ENCODE results near the gene TOMM70.

TOMM70 gene

GRCh38 chr3:100411091-100411982 is 10.4 kb upstream of the TOMM70 start:
- no peak for DNase-seq

DNA sequence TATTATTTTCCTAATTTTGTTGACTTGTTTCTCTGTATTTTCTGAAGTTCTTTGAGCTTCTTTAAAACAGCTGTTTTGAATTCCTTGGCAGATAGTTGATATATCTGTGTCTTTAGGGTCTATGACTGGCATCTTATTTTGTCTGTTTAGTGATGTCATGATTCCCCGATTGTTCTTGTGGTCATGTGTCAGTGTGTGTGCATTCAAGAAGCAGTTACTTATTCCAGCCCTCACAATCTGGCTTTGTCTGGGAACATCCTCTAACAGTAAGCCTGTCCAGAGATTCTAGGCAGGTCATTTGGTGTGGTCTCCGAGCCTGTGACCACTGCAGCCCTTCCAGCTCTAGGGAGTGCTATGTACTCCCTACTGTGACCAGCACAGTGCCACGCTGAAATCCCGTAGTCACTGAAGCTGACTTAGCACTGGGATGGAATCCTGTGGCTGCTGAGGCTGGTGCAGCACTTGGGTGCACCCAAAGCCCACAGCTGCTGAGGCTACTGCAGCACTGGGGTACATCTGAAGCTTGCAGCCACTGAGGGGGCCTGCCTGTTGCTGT is 7.2 kb upstream of the TOMM70 start:
- no peak for DNase-seq

DNA sequence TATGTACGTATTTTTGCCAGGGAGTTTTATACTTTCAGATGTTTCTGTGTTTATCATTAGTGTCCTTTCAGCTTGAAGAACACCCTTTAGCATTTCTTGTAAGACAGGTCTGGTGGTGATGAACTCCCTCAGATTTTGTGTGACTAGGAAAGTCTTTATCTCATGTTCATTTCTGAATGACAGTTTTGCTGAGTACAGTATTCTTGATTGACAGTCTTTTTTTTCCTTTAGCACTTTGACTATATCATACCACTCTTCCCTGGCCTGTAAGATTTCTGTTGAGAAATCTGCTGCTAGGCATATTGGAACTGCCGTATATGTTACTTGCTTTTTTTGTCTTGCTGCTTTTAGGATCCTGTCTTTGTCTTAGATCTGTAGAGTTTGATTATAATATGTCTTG is 6.3 kb upstream of the TOMM70 start:
- no peak for DNase-seq

DNA sequence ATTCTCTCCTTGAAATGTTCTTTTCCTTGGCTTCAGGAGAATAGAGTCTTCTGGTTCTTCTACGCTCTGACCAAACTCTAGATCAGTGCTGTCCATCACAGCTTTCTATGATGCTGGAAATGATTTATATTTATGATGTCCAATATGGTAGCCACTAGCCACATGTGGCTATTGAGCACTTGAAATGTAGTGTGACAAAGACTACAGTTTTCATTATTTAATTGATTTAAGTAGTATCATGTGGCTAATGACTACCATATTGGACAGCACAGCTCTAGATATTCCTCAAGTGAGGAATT is 3.3 kb upstream of the TOMM70 start:
- DNase-seq, result no peak

DNA sequence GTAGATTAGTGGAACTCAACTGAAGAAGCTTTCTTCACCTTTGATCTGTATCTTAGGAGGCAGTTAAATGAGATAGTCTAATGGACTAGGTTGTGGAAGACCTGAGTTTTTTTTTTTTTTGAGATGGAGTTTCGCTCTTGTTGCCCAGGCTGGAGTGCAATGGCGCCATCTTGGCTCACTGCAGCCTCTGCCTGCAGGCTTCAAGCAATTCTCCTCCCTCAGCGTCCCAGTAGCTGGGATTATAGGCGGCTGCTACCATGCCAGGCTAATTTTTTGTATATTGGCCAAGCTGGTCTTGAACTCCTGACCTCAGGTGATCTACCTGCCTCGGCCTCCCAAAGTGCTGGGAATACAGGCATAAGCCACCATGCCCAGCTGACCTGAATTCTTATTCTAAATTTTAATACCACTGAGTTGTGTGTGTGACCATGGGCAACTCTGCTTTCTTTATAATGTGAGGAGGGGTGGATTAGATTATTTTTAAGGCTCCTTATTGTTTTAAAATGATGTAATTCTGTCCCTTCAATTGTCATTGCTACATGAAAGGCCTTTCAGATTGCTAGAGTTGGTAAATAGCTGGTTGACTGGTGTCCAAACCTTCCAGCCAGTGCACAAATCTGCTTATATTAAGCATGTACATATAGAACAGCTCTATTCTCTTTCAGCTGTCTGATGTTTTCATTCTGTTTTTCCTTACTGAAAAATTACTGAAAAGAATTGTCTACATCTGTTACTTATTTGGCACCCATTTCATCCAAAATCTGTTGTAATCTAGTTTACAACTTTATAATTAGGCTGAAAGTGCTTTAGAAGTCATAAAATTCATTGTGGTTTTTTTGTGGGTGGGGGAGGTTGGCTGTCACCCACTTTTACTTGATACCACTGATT is 2.7 kb upstream of the TOMM70 start:
- DNase-seq, result no peak

DNA sequence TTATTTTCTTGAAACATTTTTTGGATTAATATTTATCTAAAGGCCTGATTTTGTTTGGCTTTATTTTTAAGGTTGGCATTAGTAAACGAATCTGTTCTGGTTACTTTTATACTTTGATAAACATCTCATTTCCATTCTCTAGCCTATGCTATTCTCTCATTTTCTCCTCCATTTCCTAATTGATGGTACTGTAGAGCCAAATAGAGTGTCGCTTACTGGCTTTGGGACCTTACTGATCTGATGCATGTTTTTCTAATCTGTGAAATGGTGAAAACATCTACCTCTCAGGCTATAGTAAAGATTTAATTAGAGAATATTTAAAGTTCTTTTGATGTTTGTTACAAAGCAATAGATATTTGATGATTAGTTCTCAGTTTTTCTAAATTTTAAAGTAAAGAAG is 2.0 kb upstream of the TOMM70 start:
- no peak for DNase-seq

DNA sequence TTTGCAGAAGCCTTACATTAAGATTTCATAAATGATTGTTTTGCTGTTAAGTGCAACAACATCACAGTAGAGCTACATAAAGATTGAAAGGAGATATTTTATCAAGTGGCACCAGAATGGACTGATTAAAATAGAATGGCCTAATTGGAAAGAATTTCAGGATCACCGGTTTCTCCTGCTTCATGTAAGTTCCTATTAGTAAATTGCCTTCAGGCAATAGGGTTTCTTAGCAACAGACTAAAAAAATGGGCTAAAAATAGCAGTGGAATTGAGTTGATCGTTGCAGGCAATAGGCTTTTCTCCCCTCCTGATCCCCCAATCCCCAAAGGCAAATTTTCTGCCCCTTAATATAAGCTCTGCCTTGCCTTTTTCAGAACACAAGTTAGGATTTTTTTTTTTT is 1.4 kb upstream of the TOMM70 start:
- no peak for DNase-seq

GRCh38 chr3:100401674-100402041 is 769 bp upstream of the TOMM70 start:
- DNase-seq, result no peak

- DNase-seq, result no peak
Observed at GRCh38 chr3:100400419-100400779, 490 bp downstream of the TOMM70 start.

GRCh38 chr3:100399341-100400071 is 1.4 kb downstream of the TOMM70 start:
- no peak for DNase-seq

- DNase-seq, result no peak
Observed at GRCh38 chr3:100396967-100397366, 3.9 kb downstream of the TOMM70 start.

GRCh38 chr3:100395679-100396431 is 5.0 kb downstream of the TOMM70 start:
- no peak for DNase-seq

- DNase-seq, result no peak
Observed at GRCh38 chr3:100389025-100389424, 11.9 kb downstream of the TOMM70 start.

DNA sequence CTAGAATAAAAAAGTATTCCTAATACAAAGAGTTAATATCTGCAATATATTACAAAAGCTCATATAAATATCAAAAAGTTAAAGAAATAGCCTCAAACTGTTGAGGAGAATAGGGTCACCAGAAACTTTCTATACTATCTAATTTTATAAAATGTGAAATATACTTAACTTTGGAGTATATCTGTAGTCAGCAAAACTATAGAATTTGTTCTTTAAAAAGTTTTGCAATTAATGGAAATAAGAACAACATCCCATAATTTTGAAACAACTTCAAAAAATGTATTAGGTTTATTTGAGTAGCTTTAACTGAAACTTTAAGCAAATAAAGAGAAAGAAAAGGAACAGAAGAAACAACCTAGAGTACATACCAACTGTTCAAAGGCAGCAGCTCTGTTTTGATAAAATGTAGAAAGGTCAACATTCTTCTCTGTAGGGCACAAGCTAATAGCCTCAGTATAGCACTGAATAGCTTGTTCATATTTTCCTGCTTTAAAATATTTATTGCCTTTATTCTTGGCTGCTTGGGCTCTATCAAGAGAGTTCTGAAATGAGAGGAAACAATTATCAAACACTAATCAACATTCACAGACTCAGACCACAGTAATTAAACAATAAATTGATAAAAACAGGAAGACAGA is 14.3 kb downstream of the TOMM70 start:
- no peak for DNase-seq

GRCh38 chr3:100384733-100385525 is 16.0 kb downstream of the TOMM70 start:
- DNase-seq, result no peak

DNA sequence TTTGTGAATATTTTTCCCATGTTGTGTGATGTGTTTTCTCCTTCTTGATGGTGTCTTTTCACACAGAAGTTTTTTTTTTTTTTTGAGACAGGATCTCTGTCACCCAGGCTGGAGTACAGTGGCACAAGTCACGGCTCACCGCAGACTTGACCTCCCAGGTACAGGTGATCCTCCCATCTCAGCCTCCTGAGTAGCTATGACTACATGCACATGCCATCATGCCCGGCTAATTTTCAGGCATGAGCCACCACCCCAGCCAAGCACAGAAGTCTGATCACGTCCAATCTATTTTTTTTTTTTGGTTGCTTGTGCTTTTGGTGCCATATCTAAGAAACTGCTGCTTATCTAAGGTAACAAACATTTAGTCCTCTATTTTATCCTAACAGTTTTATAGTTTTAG is 24.6 kb downstream of the TOMM70 start:
- DNase-seq, result no peak

GRCh38 chr3:100374521-100374920 is 26.4 kb downstream of the TOMM70 start:
- no peak for DNase-seq

- DNase-seq, result no peak
Observed at GRCh38 chr3:100370756-100371155, 30.1 kb downstream of the TOMM70 start.

DNA sequence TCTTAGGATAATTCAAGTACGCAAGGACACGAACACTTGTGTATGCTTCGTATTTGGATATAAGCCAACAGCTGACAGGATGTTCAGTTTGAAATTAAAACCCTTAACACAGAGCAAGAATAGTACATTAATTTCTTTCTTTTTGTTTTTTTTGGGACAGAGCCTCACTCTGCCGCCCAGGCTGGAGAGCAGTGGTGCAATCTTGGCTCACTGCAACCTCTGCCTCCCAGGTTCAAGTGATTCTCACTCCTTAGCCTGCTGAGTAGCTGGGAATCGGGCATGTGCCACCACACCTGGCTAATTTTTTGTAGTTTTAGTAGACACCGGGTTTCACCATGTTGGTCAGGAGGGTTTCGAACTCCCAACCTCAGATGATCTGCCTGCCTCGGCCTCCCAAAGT is 32.4 kb downstream of the TOMM70 start:
- no peak for DNase-seq

- no peak for DNase-seq
Observed at GRCh38 chr3:100366424-100366823, 34.5 kb downstream of the TOMM70 start.

GRCh38 chr3:100364421-100364820 is 36.5 kb downstream of the TOMM70 start:
- no peak for DNase-seq

Data from NCI-H1930 (cell line).